HG02885 (cell line): ENCODE measurements around the gene MAN2B2.

Experiments used
- ATAC-seq: cut with Tn5 transposase; IDR thresholded peaks from one replicate; pipeline ENCODE4 v1.9.1; 2021; ENCODE audit warnings: mild to moderate bottlenecking; ENCODE audit not compliant: unreplicated experiment, poor library complexity

Gene MAN2B2

DNA sequence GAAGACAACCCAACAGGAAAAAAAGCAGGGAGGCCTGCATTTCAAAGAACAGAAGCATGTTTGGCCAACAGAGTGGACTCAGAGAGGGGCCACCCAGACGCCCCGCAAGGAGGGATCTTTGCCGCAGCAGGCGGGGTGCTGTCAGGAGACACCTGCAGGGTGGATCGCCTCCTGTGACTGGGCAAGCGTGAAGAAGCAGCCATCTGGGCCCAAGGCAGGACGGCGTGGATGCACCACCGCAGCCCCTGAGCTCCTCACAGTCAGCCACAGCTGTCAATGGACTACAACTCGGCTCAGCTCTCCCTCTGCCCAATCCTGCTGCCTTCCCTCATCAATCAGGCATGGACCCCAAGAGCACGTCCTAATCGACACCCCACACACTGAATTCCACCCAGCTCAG lies 32.0 kb upstream of the MAN2B2 start:
- no peak for ATAC-seq

DNA sequence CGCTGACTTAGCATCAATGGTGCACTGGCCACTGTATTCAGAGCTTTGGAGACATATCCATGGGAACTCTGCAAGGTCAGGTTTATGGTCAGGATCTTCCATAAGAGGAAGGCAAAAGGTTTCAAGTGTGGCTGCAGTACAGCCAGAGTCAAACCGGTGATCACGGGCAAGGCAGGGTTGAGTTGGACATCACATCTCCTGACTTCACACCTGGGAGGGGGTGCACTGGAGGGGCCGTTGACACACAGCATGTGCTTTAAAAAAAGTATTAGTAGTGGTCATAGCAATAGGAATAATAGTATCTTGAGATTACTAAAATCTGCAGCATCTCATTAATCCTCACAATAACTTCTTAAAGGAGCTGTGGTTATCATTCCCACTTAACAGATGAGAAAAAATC lies 28.9 kb upstream of the MAN2B2 start:
- ATAC-seq = no peak

DNA sequence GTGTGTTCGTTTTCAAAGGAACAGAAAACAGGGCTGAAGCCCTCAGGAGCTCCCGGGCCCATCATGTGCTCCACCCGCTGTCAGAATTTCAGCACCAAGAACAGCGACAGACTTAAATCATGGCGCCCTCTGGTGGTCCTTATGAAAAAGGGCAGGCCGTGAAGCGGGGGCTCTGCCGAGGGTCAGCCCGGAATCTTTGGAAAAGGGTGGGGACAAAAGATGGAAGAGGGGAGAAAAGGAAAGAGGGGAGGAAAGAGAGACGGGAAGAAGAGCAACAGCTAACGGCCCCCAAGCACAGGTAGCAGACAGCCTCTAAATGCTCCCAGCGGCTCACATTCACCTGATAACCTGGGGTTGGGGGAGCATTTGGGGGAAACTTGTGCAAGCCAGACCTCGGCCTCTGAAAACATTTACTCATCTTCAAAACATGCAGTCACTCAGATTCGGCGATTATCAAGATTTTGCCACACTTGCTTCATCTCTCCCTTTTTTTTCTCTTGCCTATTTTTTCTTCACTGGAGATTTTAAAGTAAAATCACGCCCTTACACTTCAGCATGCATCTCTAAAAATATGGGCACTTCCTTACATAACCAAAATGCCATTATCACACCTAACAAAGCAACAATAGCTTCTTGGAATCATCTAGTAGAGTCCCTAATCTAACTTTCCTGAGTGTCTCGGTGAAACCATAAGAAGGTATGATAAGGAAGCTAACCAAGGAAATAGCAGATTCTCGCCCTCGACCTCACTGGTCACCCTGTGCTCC lies 28.1 kb upstream of the MAN2B2 start:
- no peak for ATAC-seq

DNA sequence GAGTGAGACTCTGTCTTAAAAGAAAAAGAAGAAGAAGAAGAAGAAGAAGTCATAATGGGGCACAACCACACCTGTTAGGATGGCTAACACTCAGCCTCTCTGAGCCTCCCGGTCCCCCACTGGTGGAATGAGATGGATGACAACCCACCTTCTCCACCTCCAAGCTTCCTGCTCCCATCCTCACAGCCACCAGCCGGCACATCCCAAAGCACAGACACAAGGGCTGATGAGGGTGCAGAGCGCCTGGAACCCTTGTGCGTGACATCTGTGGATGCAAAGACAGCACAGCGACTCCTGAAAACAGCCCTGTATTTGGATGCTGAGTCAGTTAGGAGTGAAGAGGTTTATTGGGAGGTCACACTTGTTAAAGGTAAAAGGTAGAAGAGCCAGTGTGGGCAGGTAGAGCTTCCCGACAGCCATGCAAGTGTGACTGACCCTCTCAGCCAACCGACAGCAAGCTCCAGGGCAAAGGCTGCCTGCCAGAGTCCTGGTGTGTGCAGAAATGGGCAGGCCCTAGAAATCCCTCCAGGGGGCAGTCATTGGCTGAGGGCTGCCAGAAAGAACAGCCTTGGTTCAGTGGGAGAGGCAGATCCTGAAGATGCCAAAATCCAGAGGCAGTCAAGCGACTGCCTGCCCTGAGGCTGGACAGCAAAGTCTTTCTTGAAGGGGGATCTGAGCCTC lies 26.6 kb upstream of the MAN2B2 start:
- no peak for ATAC-seq

DNA sequence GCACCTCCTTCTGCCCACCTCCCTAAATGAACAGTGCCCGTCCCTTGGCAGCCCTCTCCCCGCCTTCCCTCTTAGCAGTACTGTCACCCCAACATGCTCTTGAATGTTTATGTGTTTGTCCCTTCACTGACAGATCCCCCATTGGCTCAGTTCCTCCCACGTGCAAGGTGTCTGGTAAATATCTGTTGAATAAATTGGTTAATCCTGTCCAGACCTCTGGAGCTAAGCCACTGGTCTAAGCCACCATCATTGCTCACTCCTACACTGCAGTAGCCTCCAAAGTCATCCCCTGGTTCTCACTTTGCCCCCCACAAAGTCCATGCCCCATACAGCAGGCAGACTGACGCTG lies 26.1 kb upstream of the MAN2B2 start:
- no peak for ATAC-seq

DNA sequence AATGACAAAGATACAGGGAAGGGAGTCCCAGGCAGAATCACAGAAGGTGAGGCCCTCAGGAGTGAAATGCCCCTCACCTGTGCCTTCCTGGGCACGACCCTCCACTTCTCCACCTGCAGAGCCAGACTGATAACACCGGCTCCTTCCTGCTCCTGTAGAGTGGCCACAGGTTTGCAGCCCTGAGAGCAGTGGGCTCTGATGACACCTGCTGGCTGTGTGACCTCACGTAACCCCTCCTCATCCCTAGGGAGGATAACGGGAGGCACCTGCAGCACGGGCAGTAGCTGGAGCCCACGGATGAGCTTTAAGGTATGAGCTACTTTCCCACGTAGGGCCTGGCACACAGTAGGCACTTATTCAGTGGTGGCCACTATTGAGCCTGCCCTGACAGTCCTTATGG lies 25.5 kb upstream of the MAN2B2 start:
- no peak for ATAC-seq

DNA sequence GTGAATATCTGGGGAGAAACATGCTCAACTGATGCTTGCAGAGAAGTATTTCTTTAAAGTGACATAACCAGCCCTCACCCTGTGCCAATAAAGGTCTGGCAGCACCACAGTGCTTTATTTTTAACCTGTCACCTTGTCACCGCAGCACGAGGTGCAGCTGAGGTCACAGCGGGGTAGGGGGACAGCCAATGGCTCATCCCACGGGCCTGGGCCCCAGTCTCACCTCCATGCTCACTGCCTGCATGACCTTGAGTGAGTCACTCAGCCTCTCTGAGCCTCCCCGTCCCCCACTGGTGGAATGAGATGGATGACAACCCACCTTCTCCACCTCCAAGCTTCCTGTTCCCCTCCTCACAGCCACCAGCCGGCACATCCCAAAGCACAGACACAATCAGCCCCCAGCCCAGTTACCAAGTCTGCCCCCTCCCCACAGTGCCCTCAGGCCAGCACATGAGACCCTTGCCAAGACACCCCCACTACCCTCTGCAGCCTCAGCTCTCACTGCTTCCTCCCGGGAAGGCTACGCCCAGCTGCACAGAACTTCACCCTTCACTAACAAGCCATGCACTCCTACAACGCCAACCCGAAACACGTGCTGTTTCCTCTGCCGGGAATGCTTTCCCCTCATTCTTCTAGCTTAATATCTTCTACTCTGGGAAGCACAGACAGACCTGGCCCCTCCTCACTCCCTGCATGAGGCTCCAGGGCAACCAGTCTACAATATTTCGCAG lies 24.9 kb upstream of the MAN2B2 start:
- ATAC-seq = no peak

DNA sequence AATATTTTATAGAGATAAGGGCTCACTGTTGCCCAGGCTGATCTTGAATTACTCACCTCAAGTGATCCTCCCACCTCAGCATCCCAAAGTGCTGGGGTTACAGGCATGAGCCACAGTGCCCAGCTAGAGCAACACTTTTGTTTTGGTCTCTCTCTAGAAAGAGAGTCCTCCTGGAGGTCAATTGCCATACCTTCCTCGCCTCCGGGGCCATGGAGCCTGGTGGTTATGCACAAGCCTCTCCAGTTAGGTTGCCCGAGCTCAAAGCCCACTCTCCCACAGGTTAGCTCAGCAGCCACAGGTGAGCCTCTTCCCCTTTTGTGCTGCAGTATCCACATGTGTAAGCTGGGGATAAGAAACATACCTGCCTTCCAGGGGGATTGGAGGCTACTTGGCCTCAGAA lies 24.2 kb upstream of the MAN2B2 start:
- no peak for ATAC-seq

DNA sequence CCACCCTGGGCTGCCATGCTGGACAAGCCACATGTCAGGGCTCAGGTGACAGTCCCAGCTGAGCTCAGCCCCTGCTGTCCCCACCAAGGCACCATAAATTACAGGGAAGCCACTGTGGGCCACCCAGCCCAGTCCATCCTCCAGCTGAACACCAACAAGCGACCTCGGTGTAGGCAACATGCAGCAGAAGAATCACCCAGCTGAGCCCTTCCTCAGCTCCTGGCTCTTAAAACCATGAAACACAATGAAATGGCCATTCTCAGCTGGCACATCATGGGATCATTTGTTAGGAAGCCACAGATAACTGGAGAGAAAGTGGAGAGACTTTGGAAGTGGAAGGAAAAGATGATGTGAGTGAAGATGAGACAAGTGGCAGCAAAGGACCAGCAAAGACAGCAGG lies 23.3 kb upstream of the MAN2B2 start:
- ATAC-seq = no peak

DNA sequence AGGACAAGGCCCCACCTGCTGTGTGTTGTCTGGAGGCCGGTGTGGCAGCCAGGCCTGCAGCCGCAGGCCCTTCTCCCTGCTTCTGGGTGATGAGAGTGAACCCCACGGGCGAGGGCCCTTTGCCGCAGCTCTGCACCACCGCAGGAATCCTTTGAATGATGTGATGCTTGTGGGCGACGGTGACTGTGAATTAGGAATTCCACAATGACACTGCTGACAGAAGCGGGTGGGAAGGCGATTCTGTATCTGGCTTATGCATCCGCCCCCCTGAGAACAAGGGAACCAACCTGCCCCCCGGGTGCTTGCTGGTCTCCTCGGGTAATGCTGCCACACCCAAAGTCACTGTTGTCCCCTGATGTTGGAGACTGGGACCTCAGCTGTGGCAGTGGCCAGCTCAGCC lies 19.5 kb upstream of the MAN2B2 start:
- no peak for ATAC-seq

DNA sequence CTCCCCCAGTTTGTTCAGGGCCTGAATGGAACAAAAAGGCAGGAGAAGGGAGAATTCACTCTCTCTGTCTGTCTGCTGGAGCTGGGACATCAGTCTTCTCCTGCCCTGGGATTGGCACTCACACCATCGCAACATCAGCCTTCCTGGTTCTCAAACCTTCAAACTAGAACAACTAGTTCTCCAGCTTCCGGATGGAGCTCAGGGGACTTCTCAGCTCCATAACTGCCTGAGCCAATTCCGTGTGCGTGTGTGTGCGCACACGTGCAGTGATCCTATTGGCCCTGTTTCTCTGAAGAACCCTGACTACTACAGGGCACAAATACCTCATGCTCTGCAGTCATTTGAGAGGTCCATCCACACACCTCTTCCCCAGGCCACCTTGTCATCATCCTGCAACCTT lies 18.7 kb upstream of the MAN2B2 start:
- no peak for ATAC-seq

DNA sequence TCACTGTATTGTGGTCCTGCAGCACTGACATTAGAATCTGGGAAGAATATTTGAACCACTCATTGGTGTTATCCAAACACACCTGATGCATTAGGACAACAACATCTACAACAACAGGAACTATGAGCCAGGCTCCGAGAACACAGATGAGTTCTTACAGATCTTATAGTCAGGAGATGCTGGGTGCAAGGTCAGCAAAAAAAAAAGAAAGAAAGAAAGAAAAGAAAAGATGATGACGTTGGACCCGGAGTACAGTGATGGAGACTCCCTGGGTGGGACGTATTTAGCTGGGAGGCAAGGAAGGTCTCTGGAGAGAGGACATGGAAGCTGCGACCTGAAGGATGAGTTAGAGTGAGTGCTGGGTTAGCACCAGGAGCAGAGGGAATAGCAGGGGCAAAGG lies 17.8 kb upstream of the MAN2B2 start:
- no peak for ATAC-seq

DNA sequence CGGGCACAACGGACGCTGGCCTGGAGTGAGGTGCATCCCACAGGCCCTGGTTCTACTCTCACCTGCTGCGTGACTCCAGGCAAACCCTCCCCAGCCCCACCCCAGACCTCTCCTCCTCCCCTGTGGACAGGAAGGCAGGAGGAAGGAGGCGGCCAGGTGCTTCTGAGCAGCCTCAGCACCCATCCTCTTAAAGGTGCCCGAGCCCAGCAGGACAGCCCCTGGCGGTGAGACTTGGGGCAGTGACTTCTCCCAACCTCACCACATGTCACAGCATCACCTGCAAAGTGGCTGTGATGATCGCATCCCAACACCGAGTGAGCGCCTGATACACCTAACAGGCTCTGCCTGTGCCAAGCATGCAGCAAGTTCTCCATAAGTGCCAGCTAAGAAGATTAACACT lies 17.1 kb upstream of the MAN2B2 start:
- no peak for ATAC-seq

DNA sequence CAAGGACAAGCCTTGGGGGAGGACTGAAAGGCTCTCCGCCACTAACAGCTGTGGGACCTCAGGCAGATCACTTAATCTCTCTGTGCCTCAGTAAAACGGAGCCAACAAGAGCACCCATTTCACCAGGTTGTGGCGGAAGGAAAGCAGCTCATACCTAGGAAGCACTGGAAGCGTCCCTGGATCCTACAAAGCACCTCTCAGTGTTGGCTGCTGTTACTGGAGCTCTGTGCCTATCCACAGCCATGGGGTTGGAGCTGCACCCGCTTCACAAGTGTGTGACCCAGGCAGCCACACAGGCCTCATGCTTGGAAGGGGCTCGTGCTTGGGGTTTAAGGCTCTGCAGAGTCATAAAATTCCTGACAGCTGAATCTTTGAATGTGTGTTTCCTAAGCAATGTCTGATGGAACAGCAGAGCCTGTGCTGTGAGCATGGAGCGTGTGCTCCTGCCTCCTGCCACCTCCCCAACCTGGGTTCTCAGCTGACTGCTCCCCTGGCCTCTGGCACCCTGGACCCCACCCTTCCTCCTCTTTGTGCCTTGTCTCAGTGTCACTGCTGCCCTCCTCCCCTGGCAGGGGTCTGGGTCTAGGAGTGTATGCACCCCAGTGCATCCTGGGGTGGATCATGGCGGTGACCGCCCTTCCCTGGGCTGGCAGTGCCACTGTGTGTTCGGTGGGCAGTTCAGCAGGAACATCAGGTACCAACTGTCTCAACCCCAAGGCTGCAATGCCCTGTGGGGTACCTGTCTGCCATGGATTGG lies 14.4 kb upstream of the MAN2B2 start:
- ATAC-seq = no peak

DNA sequence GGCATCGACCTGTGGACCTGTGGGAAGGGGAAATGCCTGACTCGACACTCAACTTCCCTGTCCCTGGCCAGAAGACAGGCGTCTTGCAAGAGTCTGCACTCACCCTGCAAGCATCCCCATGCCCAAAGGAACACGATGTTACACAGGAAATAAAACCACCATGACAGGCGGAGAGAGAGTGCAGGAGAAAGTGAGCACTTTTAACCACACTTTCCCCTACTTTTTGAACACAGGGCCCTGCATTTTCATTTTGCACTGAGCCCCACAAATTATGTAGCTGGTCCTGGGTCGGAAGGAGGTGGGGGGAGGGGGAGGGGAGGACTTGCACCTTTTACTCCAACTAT lies 13.8 kb upstream of the MAN2B2 start:
- no peak for ATAC-seq

DNA sequence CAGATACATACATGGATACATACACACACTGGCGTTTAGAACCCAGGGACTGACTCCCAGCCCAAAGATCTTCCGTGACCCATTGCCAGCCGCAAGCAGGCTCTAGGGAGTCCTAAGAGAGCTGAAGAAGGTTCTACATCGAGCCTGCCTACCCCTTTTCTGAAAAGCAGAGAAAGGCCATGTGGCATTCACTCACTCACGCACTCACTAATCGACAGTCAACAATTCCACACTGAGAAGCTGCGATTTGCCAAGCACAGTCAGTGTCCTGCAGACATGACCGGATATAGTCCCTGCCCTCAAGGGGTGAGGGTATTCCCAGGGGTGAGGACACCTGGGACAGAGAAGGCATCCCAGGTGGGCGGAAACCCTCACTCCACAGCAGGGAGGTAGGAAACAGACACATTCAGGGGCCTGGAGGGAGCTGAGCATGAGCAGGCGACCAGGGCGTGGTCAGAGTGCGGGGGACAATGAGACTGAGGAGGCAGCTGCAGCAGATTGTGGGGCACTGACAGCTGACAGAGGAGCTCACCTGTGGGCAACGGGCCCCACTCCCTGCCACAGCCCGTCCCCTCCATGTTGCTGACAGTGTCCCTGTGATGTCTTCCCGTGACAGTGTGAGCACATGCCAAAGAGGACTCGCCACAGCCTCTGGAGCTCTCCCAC lies 13.2 kb upstream of the MAN2B2 start:
- no peak for ATAC-seq

DNA sequence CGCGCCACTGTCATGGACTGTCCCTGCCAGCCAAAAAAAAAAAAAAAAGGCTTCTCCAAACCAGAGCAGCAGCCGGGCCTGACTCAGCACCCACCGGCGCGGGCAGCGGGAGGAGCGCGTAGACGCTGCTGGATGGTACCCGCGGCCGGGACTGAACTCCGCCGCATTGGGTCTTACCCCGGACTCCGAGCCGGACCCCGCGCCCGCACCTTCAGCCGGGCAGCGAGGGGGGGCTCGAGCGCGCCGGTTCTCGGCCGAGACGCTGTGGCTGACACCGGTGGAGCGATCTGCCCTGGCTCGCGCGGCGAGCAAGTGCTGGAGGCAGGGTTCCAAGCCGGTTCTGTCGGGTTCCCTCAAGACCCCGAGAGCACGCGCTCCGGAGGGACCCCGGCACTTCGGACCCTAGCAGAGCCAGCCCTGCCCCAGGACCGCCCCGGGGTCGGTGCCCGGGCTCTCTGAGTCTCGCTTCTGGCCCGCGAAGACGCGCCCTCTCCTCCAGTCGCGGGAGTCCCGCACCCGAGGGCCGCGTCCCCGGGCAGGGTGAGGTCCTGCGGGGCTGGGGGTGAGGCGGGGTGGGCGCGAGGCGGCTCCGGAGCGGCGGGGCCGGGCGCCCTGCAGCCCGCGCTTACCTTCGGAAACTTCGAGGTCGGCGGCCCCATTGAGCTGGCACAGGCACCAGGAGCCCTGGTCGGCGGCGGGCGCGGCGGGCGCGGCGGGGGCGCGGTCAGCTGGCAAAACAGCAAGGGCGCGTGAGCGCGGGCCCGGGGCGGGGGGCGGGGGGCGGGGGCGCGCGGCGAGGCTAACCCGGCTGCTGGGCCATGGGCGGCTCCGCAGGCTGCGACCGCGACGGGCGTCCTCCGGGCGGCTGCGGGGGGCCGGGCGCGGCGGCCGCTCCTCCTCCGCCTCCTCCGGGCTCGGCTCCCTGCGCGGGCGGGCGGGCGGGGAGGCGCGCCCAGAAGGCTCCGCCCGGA lies 11.8 kb upstream of the MAN2B2 start:
- ATAC-seq = no peak

DNA sequence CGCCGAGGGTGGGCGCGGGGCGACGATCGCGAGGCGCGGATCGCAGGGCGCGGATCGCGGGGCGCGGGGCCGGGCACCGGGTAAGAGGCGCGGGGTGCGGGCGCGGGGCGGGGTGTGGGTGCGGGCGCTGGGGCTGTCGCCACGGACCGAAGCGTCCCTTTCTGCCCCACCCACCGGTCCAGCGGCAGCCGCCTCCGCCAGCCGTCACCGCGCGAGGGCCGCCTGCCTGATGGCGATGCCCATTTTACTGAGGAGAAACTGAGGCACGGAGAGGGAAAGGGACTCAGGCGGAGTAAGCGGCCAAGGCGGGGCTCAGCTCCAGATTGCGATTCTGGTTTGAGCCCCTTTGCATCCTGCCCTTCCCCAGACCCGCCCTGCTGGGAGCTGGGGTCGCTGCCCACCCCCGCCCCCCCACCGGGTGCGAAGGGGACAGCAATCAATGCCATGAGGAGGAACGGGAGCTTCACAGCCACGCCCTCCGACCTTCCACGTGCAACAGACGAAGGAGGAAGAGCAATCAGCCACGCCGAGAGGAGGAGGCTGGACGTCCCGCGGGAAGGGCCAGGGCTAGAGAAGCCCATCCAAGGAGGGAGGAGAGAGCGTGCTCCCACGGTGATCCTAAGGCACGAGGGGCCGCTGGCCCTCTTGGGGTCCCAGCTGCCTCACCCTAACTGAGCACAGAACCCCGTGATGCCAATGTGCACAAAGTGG lies 10.9 kb upstream of the MAN2B2 start:
- no peak for ATAC-seq
